Hindlimb muscle (tissue), 1 donor: Measurements from ENCODE around the gene ERLEC1. TPM values are rescaled to one million over a fixed set of nuclear protein-coding genes. Genes with fewer than 3 reads are reported as not detected.
A peak's percentile ranks its signal among the peaks of the same experiment; 100 is the strongest.
"Not testable (repeated sequence)": the region's sequence is repeated elsewhere in the genome, so short reads cannot be mapped to it uniquely, and the experiment has no call there.

ENCODE experiments used
- DNase-seq: peaks from one replicate; pipeline ENCODE4 v3.0.0-alpha.2; 2013
- polyA plus RNA-seq: library from polyadenylated mRNA; unstranded; fragments of 120-200 nt; gene quantifications from one replicate; pipeline ENCODE4 v1.2.1, GENCODE V29; 2013; ENCODE audit not compliant: insufficient read length

Gene ERLEC1
- polyA plus RNA-seq, 1 donor: 36.9 TPM

DNA sequence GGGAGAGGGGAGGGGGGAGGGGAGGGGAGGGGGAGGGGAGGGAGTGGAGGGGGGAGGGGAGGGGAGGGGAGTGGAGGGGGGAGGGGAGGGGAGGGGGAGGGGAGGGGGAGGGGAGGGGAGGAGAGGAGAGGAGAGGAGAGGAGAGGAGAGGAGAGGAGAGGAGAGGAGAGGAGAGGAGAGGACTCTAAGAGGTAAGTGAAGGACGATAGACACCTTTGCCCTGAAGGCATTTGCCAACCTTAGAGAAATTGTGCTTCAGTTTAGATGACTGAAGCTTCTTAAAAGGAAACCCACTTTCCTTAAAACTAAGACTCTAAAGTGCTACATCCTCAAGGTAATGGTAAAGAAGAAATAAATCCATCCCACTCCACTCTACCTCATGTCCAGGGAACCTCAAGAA, 53.7 kb downstream of the ERLEC1 start:
- DNase-seq: no peak

DNA sequence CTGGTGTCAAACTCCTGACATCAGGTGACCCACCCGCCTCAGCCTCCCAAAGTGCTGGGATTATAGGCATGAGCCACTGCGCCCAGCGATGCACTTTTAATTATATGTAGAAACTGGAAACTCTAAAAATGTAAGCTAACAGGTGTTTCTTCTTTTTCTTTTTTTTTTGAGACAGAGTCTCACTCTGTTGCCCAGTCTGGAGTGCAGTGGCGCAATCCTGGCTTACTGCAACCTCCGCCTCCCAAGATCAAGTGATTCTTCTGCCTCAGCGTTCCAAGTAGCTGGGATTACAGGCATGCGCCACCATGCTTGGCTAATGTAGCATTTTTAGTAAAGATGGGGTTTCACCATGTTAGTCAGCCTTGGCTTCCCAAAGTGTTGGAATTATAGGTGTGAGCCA, 54.8 kb downstream of the ERLEC1 start:
- not testable (repeated sequence) for DNase-seq

DNA sequence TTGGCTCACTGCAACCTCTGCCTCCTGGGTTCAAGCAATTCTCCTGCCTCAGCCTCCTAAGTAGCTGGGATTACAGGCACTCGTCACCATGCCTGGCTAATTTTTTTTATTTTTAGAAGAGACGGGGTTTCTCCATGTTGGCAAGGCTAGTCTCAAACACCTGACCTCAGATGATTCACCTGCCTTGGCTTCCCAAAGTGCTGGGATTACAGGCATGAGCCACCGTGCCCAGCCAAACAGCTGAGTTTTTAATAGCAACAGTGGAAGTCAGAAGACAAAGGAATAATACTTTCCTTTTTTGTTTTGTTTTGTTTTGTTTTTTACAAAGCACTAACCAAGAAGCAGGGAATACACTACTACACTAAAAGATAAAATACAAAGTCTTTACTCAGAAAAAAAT, 56.0 kb downstream of the ERLEC1 start:
- DNase-seq: no peak

DNA sequence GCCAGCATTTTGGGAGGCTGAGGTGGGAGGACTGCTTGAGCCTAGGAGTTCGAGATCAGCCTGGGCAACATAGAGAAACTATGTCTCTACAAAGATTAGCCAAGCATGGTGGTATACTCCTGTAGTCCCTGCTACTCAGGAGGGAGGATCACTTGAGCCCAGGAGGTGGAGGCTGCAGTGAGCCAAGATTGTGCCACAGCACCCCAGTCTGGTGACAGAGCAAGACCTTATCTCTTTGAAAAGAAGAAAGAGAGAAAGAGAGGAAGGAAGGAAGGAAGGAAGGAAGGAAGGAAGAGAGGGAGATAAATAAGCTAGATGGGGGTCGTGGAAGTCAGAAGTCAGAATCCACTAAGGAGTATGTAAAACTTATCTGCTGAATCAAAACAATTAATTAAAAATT, 56.8 kb downstream of the ERLEC1 start:
- DNase-seq: no peak

DNA sequence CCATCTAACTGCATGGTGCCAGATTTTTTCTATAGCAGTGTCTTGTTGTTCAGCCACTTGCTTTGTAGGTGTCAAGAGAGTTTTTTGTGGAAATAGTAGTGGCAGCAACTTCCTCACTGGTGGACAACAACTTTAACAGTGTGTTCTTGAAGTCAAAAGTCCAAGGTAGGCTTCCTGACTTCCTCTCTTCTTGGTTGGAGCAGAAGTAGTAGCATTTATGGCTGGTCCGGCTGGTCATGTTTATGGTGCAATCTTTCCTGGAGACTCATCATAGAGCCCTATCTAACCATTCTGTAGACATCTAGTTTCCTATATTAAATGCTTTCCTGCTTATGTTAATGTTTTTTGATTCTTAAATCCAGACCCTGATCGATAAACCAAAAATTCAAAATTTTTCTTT, 61.2 kb downstream of the ERLEC1 start:
- DNase-seq: no peak

DNA sequence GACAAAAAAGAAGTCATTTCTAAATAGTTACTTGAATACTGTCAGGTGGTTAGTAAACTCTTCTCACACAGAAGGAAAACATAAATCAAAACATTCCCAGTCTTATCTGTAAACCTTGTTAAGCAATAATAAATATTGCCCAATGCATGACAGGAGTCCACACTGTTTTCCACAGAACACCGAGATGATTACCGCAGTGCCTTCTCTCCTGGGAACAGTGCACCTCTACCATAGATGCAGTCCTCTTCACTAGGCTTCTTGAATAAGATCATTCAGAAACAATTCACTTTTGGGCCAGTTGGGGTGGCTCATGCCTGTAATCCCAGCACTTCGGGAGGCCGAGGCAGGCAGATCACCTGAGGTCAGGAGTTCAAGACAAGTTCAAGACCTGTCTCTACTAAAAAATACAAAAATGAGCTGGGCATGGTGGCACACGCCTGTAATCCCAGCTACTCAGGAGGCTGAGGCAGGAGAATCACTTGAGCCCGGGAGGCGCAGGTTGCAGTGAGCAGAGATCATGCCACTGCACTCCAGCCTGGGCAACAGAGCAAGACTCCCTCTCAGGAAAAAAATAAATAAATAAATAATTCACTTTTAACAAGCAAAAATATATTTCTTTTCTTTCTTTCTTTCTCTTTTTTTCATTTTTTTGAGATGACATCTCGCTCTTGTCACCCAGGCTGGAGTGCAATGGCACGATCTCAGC, 64.4 kb downstream of the ERLEC1 start:
- DNase-seq: not testable (repeated sequence)

DNA sequence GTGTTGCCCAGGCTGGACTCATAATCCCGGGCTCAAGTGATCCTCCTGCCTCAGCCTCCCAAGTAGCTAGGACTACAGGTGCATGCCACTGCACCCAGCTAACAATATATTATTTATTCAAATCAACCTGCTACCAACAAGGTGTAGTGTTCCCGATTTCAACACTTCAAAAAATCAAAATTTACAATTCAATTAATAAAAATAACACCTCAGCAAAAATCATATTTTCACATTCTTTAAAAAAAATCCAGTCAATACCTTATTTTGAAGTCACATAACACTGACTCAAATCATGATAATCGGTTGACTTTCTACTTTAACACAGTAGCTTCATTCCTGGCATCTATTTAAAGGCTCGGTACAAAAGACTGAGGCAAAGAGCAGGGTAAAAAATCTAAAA, 65.7 kb downstream of the ERLEC1 start:
- DNase-seq: no peak

DNA sequence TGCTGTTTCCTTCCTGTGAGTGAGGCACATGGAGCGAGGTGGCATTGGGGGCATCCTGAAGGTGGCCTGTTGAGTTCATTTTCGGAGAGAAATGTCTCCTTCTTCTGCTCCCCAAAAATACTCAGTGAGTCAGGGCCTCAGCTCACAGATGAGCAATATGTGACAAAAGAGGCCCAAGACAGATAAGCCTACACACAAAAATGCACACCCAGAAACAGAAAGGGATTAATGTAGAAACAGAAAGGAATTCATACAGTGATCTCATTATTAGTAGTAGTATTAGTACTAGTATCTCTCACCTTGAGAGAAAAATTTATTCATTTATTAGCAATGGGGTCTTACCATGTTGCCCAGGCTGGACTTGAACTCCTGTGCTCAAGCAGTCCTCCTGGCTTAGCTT, 67.8 kb downstream of the ERLEC1 start:
- no peak for DNase-seq

DNA sequence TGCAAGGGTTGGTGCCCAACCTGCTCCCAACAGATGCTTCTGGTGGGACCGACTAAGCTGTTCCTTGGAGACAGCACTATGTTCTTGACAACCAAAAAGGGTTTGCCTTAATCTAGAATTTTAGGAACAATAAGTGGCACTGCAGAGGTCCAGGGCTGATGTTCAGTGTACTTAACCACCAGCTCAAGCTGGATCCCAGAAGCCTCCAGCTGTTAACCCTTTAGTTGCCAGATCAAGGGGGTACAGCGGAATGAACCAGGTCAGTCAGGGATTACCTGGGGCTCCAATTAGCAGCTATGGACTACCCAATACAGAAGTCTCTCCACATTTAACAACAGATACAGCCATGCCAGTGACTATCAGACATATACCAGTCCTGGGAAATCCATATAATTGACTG, 69.4 kb downstream of the ERLEC1 start:
- DNase-seq: no peak

DNA sequence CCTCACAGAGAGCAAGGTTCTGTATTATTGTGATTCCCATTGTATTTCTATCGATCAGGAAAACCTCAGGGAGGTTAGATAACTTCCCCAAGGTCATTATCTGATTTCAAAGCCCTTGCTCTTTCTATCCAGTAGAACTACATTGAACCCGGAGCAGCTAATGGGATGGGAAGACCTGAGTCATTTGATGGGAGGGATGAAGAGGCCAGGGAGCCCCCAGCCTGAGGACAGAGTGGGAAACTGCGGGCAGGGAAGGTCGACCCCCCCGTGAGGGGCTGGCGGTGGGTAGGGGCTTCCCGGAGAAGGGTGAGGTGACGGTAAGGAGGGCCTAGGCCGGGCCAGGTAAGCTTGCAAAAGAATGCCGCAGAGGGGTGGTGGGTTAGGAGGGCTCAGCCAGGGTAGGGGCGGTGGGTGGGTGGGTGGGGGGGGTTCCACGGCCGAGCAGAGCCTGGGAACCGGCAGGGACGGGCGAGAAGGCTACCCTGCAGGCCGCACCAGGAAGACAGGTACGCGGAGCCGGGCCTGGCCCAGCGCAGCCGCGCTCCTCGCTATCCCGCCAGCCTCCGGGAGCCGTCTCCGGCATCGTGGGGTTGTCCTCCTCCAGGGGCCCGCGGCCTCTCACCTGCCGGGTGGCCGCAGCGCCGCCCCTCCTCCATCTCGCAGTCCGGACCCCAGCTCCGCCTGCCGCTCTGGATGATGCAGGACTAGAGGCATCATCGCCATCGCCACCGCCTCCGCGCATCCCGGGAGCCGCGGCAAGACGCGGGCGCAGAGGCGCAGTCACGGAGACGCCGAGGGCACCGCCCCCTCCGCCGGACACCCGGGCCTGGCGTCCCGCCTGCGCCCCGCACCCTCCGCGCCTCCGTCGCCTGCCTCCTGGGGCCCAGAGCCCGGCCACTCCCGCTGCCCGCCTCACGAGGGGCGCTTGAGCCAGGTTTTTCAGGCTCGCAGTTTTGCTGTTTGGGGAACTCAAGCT, 72.7 kb downstream of the ERLEC1 start, which contains the start of gene GPR75:
TSS of gene GPR75 (minus strand) at position 762 of the 976 bp plus-strand sequence. CDS start 5,211 bp downstream, outside the sequence.
- DNase-seq: peak; percentile 26

DNA sequence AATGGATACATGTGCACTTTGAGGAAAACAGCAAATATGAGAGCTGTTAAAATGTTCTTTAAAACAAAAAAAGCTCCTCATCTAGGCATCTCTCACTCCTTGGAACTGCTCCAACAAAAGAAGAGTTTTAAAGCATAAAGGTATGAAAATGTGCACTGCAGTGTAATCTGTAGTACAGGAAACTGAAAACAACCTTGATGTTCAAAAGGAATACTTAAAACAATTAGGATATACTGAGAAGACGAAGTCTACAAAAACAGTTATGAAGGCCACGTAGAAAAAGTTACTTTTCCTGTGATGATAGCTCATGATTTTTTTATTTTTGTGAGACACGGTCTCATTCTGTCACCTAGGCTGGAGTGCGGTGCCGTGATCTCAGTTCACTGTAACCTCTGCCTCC, 75.0 kb downstream of the ERLEC1 start:
- DNase-seq: no peak

DNA sequence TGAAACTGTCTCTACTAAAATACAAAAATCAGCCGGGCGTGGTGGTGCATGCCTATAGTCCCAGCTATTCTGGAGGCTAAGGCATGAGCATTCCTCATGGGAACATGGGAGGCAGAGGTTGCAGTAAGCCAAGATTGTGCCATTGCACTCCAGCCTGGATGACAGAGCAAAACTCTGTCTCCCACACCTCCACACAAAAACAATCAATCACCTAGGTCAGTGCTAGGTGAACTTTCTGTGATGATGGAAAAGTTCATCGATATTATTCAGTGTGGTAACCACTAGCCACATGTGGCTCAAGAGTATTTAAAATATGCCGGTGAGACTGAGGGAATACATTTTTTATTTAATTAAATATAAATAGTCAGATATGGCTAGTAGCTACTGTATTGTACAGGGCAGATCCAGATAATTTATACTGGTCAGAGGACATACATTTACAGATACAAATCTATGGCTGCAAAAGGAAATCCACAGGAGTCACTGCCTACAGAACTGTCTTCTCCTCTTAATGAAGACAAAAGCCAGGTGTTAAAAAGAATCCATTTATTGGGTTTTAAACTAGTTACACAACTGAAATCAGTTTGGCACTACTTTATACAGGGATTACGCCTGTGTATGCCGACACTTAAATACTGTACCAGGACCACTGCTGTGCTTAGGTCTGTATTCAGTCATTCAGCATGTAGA, 76.8 kb downstream of the ERLEC1 start:
- no peak for DNase-seq

DNA sequence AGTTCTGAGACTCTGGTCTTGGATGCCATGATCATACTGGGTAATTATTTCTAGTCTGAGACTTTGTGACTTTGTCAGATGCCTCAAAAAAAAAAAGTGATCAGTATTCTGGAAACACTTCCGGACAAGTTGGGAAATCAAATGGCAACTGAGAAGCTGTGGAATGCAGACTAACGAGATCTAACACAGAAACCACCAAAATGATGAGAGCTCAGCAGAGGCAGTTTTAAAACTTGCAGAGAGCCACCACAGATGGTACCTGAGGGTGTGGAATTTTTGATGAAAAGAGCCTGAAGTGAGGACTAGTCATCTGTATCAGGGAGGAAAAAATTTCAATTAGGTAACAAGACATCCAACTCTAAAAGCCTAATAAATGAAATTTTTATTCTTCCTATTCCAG, 78.4 kb downstream of the ERLEC1 start:
- no peak for DNase-seq

DNA sequence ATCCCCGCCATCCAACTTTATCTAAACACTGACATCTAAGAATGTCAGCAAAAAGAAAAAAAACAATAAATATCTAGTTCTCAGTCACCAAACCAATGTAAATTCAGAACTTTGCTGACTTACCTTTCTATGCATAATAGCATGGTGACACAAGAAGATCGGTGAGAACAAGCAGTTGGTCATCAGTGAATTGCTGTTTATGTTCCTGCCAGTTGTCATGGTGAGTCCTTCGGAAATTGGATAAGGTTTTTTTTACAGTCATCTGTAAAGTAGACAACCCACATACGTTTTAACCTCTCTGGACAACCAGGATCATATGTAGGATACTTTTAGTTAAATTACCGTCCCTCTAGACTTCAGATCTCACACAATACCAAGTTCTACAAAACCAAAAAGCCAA, 79.1 kb downstream of the ERLEC1 start:
- DNase-seq: no peak

DNA sequence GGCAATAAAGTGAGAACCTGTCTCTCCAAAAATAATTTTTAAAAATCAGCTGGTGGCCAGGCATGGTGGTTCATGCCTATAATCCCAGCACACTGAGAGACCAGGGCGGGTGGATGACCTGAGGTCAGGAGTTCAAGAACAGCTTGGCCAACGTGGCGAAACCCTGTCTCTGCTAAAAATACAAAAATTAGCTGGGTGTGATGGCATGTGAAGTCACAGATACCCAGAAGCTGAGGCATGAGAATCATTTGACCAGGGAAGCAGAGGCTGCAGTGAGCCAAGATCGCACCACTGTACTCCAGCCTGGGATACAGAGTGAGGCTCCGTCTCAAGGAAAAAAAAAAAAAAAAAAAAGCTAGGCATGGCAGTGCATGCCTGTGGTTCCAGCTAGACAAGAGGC, 80.3 kb downstream of the ERLEC1 start:
- DNase-seq: no peak

DNA sequence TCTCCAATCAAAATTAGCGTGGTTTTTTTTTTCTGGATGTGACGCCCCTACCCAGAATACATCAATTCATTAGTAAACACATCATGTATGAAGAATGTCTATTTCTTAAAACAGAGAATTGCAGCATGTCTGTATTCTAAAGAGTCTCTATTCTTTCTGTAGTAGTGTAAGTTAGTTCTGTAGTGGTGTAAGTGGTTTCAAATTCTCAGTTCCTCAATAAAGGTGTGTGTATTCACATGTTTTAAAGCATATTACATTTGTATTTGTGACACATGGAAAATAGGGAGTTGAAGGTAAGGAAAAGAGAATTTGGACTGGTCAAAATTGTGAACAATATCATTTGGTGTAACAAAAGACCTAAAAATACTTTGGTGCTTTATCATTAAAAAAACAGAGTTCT, 80.9 kb downstream of the ERLEC1 start:
- DNase-seq: no peak

Other genes starting within 250 kb of the ERLEC1 start
- 3.2 TPM for gene CHAC2, start 19.2 kb upstream of the ERLEC1 start, polyA plus RNA-seq
- 11.3 TPM for gene ASB3, start 91 bp upstream of the ERLEC1 start, polyA plus RNA-seq
- gene GPR75, start 72.9 kb downstream of the ERLEC1 start, polyA plus RNA-seq: 1.9 TPM
- 33.6 TPM for gene PSME4, start 183.9 kb downstream of the ERLEC1 start, polyA plus RNA-seq